Stimulated activated CD8-positive, alpha-beta memory T cell treated with anti-CD3 and anti-CD28 coated beads, Interleukin-4, amount 100 ng/mL, for 1 hour (primary cell): ENCODE measurements around the gene TNFAIP8L2.

Source experiments
- DNase-seq, 2 donors: peaks; one replicate each; pipeline ENCODE4 v3.0.0-alpha.2; 2020; ENCODE audit warnings: low read depth in 2 of 2, low spot score in 1 of 2

TNFAIP8L2 gene

GRCh38 chr1:151145304-151146071, 11.0 kb upstream of the TNFAIP8L2 start:
- no peak for DNase-seq

- DNase-seq, result no peak
Measured at GRCh38 chr1:151146072-151146411, 10.4 kb upstream of the TNFAIP8L2 start.

GRCh38 chr1:151146412-151147131, 9.9 kb upstream of the TNFAIP8L2 start, which contains the start of gene SEMA6C:
TSS of gene SEMA6C (minus strand) at chr1:151146631. CDS start at chr1:151142621, 4,010 bp downstream.
- DNase-seq, result peak; percentile 66 to 77

GRCh38 chr1:151147132-151147503, 9.3 kb upstream of the TNFAIP8L2 start:
- no peak for DNase-seq

- DNase-seq, result no peak
Measured at GRCh38 chr1:151147665-151148064, 8.8 kb upstream of the TNFAIP8L2 start.

- peak in 1 of 2 donors; percentile 34 for DNase-seq
Measured at GRCh38 chr1:151157067-151157531, 650 bp downstream of the TNFAIP8L2 start.

- DNase-seq, result no peak
Measured at GRCh38 chr1:151158326-151158725, 1.9 kb downstream of the TNFAIP8L2 start.

- no peak for DNase-seq
Measured at GRCh38 chr1:151158751-151159251, 2.4 kb downstream of the TNFAIP8L2 start.

GRCh38 chr1:151159373-151159772, 2.9 kb downstream of the TNFAIP8L2 start:
- no peak for DNase-seq

- DNase-seq, result no peak
Measured at GRCh38 chr1:151164732-151165280, 8.4 kb downstream of the TNFAIP8L2 start.

- no peak for DNase-seq
Measured at GRCh38 chr1:151165281-151165737, 8.9 kb downstream of the TNFAIP8L2 start.

- DNase-seq, result peak; percentile 80 to 88
Measured at GRCh38 chr1:151165738-151166504, 9.5 kb downstream of the TNFAIP8L2 start, which contains the start of the genes LYSMD1 and SCNM1. TSS of gene LYSMD1 (minus strand) at chr1:151165902. CDS start at chr1:151165258, 644 bp downstream. TSS of gene SCNM1 (plus strand) at chr1:151166144. CDS start at chr1:151166153, 9 bp downstream.

- no peak for DNase-seq
Measured at GRCh38 chr1:151166505-151166956, 10.1 kb downstream of the TNFAIP8L2 start.

GRCh38 chr1:151167116-151167515, 10.7 kb downstream of the TNFAIP8L2 start:
- DNase-seq, result no peak

- DNase-seq, result no peak
Measured at GRCh38 chr1:151171190-151171589, 14.7 kb downstream of the TNFAIP8L2 start.

- DNase-seq, result no peak
Measured at GRCh38 chr1:151175041-151175741, 18.7 kb downstream of the TNFAIP8L2 start.

- no peak for DNase-seq
Measured at GRCh38 chr1:151175863-151176262, 19.4 kb downstream of the TNFAIP8L2 start, which contains the start of gene TMOD4. TSS of gene TMOD4 (minus strand) at chr1:151175981. CDS start at chr1:151174875, 1,106 bp downstream.

- DNase-seq, result no peak
Measured at GRCh38 chr1:151176514-151177045, 20.1 kb downstream of the TNFAIP8L2 start.

- DNase-seq, result no peak
Measured at GRCh38 chr1:151184211-151184610, 27.8 kb downstream of the TNFAIP8L2 start.

GRCh38 chr1:151187205-151187604, 30.8 kb downstream of the TNFAIP8L2 start:
- no peak for DNase-seq
